Upper lobe of right lung (tissue), 1 donor: ENCODE data around the gene OR10K1. TPM values are rescaled to one million over a fixed set of nuclear protein-coding genes. Genes with fewer than 3 reads are reported as not detected.

Source experiments
- ATAC-seq: fragments of 200-7000 bp; cut with Tn5 transposase; one replicate; pipeline ENCODE4 v1.9.1; 2020; ENCODE audit warnings: mild to moderate bottlenecking, moderate library complexity
- DNase-seq: peaks from one replicate; pipeline ENCODE4 v3.0.0-alpha.2; 2020
- H3K27ac ChIP-seq: fragments of 200-600 bp; one replicate; pipeline ENCODE4 v1.8.0; 2022
- H3K27me3 ChIP-seq: fragments of 200-600 bp; one replicate; pipeline ENCODE4 v1.8.0; 2022; ENCODE audit warnings: mild to moderate bottlenecking
- H3K36me3 ChIP-seq: fragments of 200-600 bp; one replicate; pipeline ENCODE4 v1.8.0; 2022
- H3K4me1 ChIP-seq: fragments of 200-600 bp; one replicate; pipeline ENCODE4 v1.8.0; 2022
- H3K4me3 ChIP-seq: fragments of 200-600 bp; one replicate; pipeline ENCODE4 v1.8.0; 2022; ENCODE audit warnings: mild to moderate bottlenecking
- H3K9me3 ChIP-seq: fragments of 200-600 bp; one replicate; pipeline ENCODE4 v1.8.0; 2022
- CTCF ChIP-seq: fragments of 200-600 bp; IDR thresholded peaks from one replicate; pipeline ENCODE4 v1.8.0; 2022; ENCODE audit warnings: antibody characterized with exemption
- intact Hi-C: fragments of 100-400 bp; cut with DNase I; formaldehyde crosslinking; loops from one replicate; pipeline ENCODE4 v1.11.0; 2022
- total RNA-seq: library from RNA; stranded (reverse); fragmentation: NEBNext Ultra II Directional; extraction: Animal tissue kit (Norgen Biotek cat#: 25700); gene quantifications from one replicate; pipeline ENCODE4 v1.2.1, GENCODE V29; 2021
- donor health status: DM: no; HTN: yes; CAD: no; lungs with severe emphysema.

The OR10K1 gene
- total RNA-seq, 1 donor from 2014 or later, result not detected

GRCh38 chr1:158434741-158435140, 26.9 kb upstream of the OR10K1 start:
- ATAC-seq, result peak; percentile 55
- peaks cover 5% of the 10 kb centered on the region for H3K4me1 ChIP-seq
- H3K27me3 ChIP-seq, result no peaks in the 10 kb centered on the region
- H3K27ac ChIP-seq, result no peak overlapping the region
- H3K36me3 ChIP-seq, result no peaks in the 10 kb centered on the region
- no peak for TF ChIP-seq CTCF
- intact Hi-C loops, result no loop called here
- DNase-seq, result no peak
- no peak overlapping the region for H3K4me3 ChIP-seq
- H3K9me3 ChIP-seq, result no peaks in the 10 kb centered on the region

GRCh38 chr1:158445376-158445775, 16.3 kb upstream of the OR10K1 start:
- no peak for DNase-seq
- no peaks in the 10 kb centered on the region for H3K4me1 ChIP-seq
- no peaks in the 10 kb centered on the region for H3K36me3 ChIP-seq
- H3K27me3 ChIP-seq, result no peaks in the 10 kb centered on the region
- ATAC-seq, result no peak
- no peak overlapping the region for H3K4me3 ChIP-seq
- no peaks in the 10 kb centered on the region for H3K9me3 ChIP-seq
- TF ChIP-seq CTCF, result no peak
- intact Hi-C loops, result no loop called here
- H3K27ac ChIP-seq, result no peak overlapping the region

- no peak overlapping the region for H3K27ac ChIP-seq
- DNase-seq (no peak), ATAC-seq (no peak)
- no peaks in the 10 kb centered on the region for H3K9me3 ChIP-seq
- no peak overlapping the region for H3K4me3 ChIP-seq
- no peak for TF ChIP-seq CTCF
- no peaks in the 10 kb centered on the region for H3K36me3 ChIP-seq
- H3K4me1 ChIP-seq, result no peaks in the 10 kb centered on the region
- H3K27me3 ChIP-seq, result no peaks in the 10 kb centered on the region
- intact Hi-C loops, result no loop called here
Measured at GRCh38 chr1:158454537-158454936, 7.1 kb upstream of the OR10K1 start.

- DNase-seq (no peak), ATAC-seq (no peak)
- no peaks in the 10 kb centered on the region for H3K27me3 ChIP-seq
- H3K36me3 ChIP-seq, result no peaks in the 10 kb centered on the region
- no peak overlapping the region for H3K27ac ChIP-seq
- no peak for TF ChIP-seq CTCF
- no peaks in the 10 kb centered on the region for H3K9me3 ChIP-seq
- intact Hi-C loops, result no loop called here
- no peak overlapping the region for H3K4me3 ChIP-seq
- no peaks in the 10 kb centered on the region for H3K4me1 ChIP-seq
Measured at GRCh38 chr1:158457246-158457645, 4.4 kb upstream of the OR10K1 start.

GRCh38 chr1:158458263-158458662, 3.4 kb upstream of the OR10K1 start:
- DNase-seq (no peak), ATAC-seq (no peak)
- TF ChIP-seq CTCF, result no peak

GRCh38 chr1:158471920-158472319, 10.3 kb downstream of the OR10K1 start, which contains the start of gene OR10R2:
Gene OR10R2, plus strand, starts transcription at chr1:158472220. Its CDS starts 106 bp downstream, at chr1:158472326.
- intact Hi-C loops, result no loop called here
- DNase-seq (no peak), ATAC-seq (no peak)
- no peak within 1 kb of the TSS for H3K4me3 ChIP-seq
- no peaks in the 10 kb centered on the region for H3K27me3 ChIP-seq
- H3K27ac ChIP-seq, result no peak within 1 kb of the TSS
- H3K36me3 ChIP-seq, result no peaks in the 10 kb centered on the region
- no peaks in the 10 kb centered on the region for H3K9me3 ChIP-seq
- no peak for TF ChIP-seq CTCF
- H3K4me1 ChIP-seq, result no peaks in the 10 kb centered on the region

More at GRCh38 chr1:158458263-158458662, 3.4 kb upstream of the OR10K1 start:
- Histone ChIP-seq H3K4me3 (no peak overlapping the region), H3K9me3 (no peaks in the 10 kb centered on the region), H3K27ac (no peak overlapping the region), H3K4me1 (no peaks in the 10 kb centered on the region), H3K36me3 (no peaks in the 10 kb centered on the region), H3K27me3 (no peaks in the 10 kb centered on the region)
- intact Hi-C loops, result no loop called here
